ENCODE measurements around the gene CASQ2.

CASQ2 gene

DNA sequence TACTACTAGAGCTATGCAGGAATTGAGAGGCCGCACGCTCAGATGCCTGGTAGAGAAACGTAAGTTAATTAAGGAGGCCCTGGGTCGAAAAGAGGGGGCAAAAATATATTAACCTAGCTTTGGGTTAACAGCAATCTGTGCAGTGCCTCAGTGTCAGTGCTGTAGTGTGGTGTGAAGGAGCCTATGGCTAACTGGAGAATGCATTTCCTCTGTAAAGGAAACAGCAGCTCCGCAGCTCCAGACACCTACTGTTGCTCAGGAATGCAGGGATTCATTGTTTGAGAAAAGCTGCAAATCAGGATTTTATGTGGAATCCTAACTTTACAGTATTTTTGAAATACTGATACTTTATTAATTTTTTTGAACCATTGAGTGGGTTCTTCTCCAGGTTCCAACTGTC, 108.4 kb downstream of the CASQ2 start:
- no peak for DNase-seq (ENCODE audit: low spot score)

DNA sequence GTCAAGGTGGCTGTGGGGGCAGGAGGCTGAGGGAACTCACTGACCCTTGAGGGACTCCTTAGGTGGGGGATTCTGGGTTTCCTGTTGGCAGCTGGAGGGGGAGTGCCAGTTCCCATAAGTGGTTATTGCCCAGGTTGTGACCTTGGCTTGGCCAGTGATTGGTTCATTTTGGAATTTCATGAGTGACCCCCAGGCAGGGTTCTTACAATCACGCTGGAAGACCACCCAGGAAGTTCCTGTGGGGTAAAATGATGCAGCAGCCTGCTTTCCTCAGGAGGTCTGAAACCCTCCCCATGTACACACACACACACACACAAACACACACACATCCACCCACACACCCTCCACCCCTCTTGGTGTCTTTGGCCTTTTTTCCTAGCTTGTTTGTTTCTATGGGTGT, 109.9 kb downstream of the CASQ2 start:
- no peak for DNase-seq (ENCODE audit: low spot score)

DNA sequence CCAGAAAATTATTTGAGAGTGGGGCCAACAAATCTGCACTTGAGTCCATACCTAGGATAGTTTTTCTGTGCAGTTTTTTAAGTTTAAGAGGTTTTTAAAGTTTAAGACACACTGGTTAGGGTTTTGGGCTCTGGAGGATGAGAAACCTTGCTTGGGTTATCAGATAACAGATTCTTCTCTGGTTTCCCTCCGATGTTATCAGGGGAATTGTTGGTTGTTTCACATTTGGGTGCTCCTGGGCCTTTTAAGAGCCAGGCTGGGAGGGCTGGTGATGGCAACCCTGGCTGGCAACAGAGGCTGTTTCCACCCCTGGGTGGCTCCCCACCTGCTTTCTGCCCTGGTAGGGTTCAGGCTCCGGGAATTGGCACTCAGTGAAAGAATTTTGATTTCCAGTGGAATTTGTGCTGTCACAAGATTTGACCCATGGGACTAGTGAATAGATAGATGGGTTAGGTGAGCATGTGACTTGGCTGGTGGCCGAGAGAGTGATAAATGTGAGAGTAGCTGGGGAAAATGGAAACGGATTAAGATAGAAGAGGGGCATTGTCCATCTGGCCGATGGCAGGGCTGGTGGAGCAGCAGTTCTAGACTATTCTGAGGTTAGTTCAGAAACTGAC, 111.9 kb downstream of the CASQ2 start:
- DNase-seq (ENCODE audit: low spot score), result no peak

DNA sequence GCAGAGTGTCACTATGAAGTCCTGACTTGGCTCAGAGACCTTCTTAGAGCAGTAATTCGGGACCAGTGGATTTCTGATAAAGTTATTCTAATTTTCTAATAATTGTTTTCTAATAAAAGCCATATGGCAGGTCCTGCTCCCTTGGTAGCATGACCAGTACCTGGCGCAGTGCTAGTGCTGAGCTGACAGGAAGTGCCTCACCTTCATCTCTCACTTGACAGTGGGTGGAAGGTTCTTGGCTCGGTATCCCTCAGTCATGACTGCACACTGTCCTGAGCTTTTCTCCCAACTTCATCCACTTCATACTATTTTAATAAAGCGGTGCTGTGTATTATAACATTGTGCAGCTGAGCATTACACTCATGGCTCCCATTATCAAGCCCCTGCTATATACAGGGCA, 112.6 kb downstream of the CASQ2 start:
- DNase-seq (ENCODE audit: low spot score), result no peak

DNA sequence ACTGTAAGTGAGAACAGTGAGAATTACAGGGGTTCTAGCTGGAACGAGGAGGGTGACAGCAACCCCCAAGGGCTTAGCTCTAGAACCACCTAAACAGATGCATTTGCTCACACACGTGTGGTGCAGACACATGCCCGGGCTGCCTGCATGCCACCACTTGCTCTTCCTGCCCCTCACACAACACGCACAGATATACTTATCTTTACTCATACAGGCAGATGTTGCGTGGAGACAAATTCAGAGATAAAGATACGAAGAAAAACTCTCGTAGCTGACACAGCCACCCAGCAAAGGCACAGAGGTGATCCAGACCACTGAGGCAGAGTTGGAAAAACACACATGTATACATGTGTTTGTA, 113.2 kb downstream of the CASQ2 start:
- DNase-seq (ENCODE audit: low spot score), result no peak

DNA sequence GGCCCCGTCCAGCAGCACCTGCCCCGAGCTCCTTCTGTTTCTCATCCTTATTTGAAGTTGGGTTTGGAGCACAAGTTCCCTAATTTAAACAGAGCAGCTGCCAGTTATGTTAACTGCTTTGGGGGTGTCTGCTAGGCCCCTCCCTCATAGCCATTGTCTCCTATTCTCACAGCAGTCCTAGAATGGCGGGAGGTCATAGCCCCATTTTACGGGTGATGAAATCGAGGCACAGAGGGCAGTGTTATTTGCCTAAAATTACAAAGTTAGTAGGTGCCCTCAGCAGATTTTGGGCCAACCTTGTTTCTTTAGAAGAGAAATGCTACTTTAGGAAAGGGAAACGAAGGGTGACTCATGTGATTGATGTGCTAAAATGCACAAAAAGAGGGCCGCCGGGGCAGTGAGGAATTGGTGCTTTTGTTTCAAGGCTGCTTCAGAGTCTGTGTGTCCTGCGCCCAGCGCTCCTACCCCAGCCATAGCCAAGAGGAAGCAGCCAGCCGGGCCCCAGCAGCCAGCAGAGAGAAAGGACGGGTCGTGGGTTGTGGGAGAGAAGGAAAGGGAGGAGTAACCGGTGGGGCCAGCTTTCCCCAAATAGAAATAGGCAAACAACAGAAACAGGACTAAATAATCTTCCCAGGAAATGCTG, 113.7 kb downstream of the CASQ2 start:
- no peak for DNase-seq (ENCODE audit: low spot score)

DNA sequence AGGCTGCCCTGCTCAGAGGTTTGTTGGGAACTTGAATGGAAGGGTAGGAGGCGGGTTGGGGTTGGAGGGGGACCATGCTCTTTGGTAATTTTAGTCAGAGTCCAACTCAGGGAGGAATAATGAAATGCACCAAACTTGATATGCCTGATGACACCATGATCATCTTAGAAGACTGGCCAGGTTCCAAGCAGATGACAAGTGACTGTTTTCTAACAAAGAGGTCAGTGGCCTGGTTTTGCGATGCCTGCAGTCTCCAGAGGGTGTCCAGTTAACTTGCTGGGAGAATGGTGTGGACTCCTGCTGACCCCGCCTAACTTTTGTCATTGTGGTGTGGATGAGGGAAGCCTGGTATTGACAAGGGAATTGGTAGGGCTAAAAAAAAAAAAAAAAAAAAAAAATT, 114.4 kb downstream of the CASQ2 start:
- no peak for DNase-seq (ENCODE audit: low spot score)

DNA sequence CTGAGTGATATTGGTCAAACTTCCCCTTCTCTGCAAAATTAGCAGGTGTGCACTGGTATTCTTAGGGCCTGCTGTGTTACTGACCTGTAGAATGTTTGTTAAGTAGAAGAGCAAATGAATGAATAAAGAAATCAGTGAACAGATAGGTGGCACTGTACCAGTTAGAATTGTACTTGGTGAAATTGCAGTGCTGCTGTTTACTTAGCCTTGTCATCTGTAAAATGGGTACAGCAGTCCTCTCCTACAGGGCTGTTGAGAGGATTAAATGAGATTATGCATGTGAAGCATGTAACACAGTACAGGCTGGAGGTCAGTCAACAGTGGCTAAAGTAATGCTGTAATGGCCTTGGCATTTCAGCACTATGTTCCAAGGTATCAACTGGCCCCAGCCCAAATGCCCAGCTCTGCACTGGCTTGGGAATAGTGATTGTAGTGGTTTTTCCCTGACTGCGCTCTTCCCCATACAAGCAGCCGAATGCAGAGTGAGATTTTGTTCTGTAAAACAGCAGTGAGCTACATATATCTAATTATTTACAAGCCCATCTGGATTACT, 116.2 kb downstream of the CASQ2 start:
- no peak for DNase-seq (ENCODE audit: low spot score)

DNA sequence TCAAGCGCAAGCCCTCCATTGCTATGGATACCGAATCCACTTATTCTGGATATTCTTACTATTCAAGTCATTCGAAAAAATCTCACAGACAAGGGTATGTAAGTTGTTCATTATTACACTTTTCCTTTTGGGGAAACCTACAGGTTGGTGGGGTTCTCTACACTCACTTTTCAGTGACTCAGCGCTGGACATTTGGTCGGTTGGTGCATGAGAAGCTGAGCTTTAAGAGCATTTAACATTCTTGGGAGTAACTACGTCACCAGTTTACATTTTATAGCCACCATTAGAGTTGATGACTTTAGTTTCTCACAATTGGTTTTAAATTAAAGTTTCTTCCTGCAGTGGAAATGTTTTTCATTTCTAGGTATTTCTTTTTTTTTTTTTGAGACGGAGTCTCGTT, 117.1 kb downstream of the CASQ2 start:
- no peak for DNase-seq (ENCODE audit: low spot score)

DNA sequence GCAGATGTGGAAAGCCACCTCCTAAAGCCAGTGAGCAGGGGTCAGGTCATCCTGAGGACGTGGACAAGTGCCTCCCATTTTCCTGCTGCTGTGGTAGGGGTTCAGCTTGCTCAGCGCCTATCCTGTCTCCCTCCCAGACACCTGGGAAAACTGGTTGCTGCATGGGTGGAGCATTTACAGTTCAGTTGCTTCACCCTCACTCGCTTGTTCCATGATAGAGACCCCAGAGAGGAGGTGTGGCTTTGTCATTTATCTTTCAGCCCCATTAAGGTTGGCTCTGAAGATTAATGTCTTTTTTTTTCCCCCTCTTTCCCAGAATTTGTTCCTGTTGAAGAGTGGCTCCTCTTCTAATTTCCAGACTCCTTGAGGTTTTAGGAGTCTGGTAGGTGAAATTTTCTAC, 117.6 kb downstream of the CASQ2 start:
- DNase-seq (ENCODE audit: low spot score), result no peak
